ENCODE data around the gene RPLP2.

RPLP2 gene

DNA sequence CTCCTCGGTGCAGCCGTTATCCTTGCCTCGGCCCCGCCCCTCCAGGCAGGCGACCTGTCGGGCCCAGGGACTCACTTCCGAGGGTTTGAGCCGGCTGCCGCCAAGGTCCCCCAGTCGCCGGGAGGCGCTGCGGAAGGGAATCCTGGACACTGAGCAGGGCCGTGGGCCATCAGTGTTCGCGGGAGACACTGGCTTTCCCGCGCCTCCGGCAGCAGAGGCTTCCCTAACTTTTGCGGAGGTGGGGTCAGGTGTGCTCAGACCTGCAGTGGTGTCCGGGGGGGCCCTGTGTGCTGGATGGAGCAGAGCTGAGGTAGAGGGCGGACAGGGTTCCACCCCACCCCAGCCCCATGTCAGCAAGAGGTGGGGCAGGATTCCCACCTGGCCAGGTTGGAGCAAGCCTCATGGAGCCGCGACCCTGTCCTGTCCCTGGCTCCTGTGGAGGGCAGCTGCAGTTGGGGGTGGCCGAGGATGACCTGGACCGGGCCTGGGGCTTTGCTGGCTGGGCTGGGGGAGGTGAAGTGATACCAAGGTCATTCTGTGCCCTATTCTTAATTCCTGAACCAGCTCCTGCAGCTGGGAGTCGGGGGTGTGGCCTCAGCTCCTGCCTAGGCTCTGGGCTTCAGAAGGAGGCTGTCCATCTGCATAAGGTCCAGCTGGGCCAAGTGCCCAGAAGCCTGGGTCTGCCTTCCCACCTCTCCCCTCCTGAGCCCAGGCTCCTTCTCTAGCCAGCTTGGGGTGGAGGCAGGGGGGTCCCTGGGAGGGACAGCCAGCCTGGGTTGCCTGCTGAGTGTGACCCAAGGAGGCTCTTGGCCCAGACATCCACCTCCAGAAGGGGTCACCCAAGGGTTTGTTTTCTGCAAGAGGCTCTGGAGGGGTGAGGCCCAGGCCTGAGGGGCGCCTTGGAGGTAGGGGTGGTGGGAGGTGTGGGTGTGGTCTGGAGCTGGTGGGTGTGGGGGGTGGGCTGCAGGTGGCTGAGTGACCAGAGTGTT is 41.3 kb downstream of the RPLP2 start:
- DNase-seq (ENCODE audit: low read depth) = no peak

- no peak for DNase-seq (ENCODE audit: low read depth)
Measured at GRCh38 chr11:852762-853161, 43.0 kb downstream of the RPLP2 start.

- no peak for DNase-seq (ENCODE audit: low read depth)
Measured at GRCh38 chr11:853682-854448, 44.1 kb downstream of the RPLP2 start.

- no peak for DNase-seq (ENCODE audit: low read depth)
Measured at GRCh38 chr11:854601-855329, 45.0 kb downstream of the RPLP2 start.

- DNase-seq (ENCODE audit: low read depth) = no peak
Measured at GRCh38 chr11:855330-855674, 45.5 kb downstream of the RPLP2 start.

GRCh38 chr11:855796-856195 is 46.0 kb downstream of the RPLP2 start:
- DNase-seq (ENCODE audit: low read depth) = no peak

- DNase-seq (ENCODE audit: low read depth) = no peak
Measured at GRCh38 chr11:856397-856796, 46.6 kb downstream of the RPLP2 start.

DNA sequence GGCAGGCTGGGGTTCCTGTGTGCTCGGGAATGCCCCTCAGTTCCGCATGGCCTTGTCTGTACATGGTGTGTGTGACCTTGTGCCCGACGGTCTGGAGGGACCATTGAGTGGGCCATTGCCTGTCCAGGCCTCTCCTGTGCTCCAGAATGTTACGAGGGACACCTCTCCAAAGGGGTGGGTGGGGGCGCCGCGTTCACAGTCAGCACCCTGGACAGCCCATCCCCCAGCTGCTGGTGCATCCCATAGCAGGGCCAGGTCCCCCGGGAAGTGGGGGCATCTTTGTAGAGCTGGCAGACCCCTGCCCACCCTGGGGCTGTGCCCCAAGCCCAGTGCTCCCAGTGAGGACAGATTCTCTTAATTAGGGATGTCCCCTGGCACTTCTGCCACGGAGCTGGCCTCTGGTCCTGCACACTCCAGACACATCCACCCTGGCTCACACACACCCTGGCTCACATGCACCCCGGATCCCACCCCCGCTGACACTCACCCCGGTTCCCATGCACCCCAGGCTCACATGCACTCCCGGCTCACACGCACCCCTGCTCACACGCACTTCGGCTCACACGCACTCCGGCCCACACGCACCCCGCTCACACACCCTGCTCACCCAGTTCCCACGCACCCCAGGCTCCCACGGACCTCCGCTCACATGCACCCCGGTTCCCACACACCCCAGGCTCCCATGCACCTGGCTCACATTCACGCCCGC is 48.4 kb downstream of the RPLP2 start:
- DNase-seq (ENCODE audit: low read depth) = no peak

DNA sequence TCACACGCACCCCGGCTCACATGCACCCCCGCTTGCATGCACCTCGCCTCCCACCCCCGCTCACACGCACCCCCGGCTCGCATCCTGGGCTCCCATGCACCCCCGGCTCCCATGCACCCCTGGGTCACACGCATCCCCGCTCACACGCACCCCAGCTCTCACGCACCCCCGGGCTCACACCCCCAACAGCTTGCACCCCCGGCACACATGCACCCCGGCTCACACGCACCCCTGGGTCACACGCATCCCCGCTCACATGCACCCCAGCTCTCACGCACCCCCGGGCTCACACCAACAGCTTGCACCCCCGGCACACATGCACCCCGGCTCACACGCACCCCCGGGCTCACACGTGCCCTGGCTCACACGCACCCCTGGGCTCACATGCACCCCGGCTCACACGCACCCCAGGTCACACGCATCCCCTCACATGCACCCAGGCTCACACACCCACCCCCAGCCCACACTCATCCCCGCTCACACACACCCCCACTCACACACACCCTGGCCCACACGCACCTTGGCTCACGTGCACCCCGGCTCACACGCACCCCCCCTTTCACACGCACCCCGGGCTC is 49.1 kb downstream of the RPLP2 start:
- DNase-seq (ENCODE audit: low read depth) = no peak

DNA sequence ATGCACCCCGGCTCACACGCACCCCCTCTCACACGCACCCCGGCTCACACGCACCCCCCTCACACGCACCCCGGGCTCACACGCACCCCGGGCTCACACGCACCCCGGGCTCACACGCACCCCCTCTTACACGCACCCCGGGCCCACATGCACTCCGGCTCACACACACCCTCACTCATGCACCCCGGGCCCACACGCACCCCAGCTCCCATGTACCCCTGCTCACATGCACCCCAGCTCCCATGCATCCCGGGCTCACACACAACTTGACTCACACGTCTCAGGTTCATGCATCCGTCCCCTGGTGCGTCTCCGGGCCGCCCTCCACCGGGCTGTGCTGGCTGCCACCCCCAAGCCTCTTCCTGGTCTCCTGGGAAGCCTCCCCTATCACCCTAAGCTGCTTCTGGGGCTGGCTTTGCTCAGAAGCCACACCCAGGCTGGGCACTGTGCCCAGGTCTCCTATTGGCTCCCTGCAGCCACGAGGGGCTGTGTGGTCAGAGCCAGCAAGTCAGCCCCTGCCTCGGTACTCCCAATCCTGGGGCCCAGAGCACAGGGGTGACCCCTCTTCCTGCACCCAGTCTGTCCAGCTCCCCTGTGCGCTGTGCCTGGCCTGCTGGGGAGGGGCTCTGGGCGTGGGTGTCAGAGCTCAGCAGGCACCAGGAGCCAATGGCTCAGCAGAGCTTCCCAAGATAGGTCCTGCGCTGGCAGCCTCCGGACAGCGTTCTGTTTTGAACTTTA is 49.8 kb downstream of the RPLP2 start:
- DNase-seq (ENCODE audit: low read depth) = no peak

DNA sequence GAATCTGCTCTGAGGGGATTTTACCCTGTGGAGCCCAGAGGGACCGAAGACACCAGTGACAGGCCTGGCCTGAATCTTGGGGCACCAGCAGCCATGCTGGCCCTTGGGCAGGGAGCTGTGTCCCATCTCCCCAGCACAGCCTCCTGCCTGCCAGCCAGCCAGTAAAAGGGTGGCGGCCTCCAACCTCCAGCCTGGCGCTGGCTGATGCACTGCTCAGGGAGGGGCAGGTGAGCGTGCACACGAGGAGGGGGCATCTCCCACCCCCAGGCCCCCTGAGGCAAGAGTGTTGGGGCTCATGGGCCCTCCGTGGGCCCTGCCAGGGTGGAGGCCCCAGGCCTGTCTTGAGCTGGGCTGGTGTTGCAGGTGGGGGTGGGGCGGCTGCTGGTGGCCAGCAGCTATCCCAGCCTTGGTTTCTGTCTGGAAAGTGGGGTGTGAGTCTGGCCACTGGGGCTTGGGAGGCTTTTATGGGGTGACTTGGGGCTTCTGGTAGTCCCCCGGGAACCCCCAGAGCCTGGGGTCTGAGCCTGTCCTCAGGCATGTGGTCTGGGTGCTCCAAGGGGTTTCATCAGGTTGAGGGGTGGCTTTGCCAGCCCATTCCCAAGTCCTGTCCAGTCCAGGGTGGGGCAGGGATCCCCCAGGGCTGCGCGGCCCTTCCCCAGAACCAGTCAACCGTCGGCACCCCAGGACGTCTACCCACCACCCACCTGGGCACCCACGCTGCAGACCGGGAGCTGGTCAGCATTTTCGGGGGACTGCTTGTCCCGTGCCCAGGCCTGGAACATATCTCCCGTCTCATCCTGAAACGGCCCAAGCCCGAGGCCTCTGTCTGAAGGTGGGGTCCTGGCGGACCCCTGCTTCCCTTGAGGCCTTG is 50.7 kb downstream of the RPLP2 start:
- no peak for DNase-seq (ENCODE audit: low read depth)

GRCh38 chr11:861105-861479 is 51.3 kb downstream of the RPLP2 start:
- DNase-seq (ENCODE audit: low read depth) = no peak

- DNase-seq (ENCODE audit: low read depth) = no peak
Measured at GRCh38 chr11:862081-862661, 52.4 kb downstream of the RPLP2 start.
